Activated naive CD4-positive, alpha-beta T cell (primary cell): Measurements from ENCODE around the gene COX7A2L.

ENCODE experiments used
- DNase-seq, 4 experiments: peaks; one replicate each; lab custom pipeline; 2025; lab: John Stamatoyannopoulos, UW

COX7A2L gene

DNA sequence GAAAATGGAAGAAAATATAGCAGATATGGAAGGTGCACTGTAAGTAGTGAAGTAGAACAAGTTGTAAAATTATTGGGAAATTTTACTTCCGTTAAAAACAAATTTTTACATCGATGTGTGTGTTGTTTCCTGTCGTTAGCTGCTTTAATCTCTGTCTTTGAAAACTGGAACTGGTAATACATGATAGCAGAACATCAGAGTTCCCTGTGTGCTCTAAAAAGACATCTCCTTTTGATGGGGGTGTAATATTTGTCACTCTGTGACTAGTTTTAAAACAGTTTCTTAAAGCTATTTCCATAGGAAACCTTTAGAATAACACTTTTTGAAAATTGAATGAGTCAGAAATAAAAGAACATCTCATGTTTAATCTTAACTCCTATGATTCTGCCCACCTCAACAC, 43.5 kb downstream of the COX7A2L start:
- DNase-seq, result no peak

- no peak for DNase-seq
Measured at GRCh38 chr2:42316910-42317309, 44.1 kb downstream of the COX7A2L start.

DNA sequence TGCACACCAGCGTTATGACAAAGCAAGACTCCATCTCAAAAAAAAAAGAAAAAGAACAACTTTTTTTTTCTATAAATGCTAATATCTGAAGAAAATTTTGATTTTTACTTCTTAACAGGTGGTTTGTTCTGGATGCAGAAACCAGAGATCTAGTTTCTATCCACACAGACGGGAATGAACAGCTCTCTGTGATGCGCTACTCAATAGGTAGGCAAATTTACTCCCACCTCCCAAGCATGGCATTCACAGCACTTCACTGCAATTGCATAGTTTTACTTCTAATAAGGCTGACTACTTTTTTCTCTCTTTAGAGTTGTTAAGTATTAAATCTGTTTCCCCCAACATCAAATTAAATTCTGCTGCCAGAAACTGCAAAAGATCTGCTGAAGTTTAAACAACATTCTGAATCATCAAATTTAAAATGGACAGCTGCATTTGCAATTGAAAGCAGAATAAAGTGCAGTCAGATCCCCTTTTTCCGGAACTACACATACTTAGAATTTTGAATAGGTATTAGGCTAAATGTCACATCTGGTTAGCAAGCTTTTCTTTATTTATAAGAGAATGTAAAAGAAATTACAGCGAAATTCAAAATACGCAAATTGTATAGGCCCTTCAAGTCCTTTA, 45.1 kb downstream of the COX7A2L start:
- no peak for DNase-seq

DNA sequence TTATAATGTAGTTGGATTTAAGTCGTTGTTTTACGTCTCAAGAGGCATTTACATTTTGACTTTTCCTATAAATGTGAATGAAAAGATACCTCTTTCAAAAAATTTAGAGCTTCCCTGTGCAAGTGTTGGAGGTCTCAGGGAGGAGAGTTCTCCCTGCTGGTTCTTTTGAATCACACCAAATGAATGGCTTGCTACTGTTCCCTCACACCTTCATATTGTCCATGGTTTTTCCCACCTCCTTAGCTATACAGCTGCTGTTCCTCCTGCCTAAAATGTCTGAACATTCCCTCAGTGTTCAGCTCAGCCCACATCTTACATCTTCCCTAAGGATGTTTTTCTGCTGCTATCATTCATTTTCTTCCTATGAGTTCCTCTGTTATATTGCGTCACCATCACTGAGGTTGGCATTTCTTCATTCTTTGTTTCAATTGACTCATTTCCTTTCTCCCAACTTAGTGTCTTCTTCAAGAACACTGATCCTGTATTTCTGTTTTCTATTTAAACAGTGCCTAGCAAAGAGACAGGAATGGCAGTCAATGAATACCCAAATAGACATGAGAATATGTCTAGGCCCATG, 46.0 kb downstream of the COX7A2L start:
- no peak for DNase-seq

GRCh38 chr2:42312106-42312505, 48.9 kb downstream of the COX7A2L start:
- no peak for DNase-seq

DNA sequence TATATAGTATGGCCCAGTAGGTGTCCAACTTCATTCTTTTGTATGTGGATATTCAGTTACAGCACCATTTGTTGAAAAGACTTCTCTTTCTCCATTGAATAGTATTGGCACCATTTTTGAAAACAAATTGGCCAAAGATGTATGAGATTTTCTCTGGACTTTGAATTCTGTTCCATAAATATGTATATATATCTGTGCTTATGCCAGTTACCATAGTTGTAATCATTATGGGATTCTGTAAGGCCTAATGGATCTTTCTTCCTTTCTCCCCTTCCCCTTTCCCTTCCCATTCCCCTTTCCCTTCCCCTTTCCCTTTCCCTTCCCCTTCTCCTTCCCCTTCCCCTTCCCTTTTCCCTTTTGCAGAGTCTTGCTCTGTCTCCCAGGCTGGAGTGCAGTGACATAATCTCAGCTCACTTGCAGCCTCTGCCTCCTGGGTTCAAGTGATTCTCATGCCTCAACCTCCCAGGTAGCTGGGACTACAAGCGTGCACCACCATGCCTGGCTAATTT, 51.0 kb downstream of the COX7A2L start:
- no peak for DNase-seq

GRCh38 chr2:42309366-42309765, 51.7 kb downstream of the COX7A2L start:
- DNase-seq, result no peak

GRCh38 chr2:42307180-42307579, 53.8 kb downstream of the COX7A2L start:
- no peak for DNase-seq

DNA sequence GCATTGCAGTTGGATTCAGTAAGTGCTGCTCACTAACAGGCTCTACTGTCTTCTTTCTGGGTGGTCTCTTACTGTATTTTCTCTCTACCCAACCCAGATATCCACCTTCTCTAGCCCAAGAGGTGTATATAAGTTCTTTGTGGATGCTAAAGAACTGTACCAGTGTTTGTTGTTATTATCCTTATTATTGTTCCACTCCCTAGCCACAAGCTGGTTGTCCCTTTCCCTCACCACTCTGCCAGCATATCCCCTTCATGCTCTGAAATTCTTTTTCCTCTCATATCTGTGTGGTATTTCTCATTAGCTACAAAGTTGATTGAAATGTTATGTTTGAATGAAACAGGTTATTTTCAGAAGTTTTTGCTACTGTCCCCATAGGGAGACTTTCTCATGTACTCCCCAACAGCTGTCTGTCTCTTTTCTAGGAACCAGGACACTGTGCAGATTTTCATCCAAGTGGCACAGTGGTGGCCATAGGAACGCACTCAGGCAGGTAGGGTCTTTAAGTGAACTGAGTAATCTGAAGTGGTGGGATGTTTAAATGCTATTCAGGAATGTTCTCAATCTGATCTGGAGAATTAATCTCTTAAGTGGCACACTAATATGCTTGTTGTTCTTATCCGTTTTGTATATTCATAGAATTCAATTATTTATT, 56.8 kb downstream of the COX7A2L start:
- DNase-seq, result no peak

GRCh38 chr2:42303252-42303651, 57.8 kb downstream of the COX7A2L start:
- no peak for DNase-seq

GRCh38 chr2:42300527-42300926, 60.5 kb downstream of the COX7A2L start:
- DNase-seq, result no peak
